Erythroblast (primary cell): ENCODE data around the gene EPHA1.

Experiments used
- GATA1 ChIP-seq: IDR thresholded peaks from 2 replicates; pipeline ENCODE4 v1.6.1; 2011; ENCODE audit warnings: low read depth, mild to moderate bottlenecking, control low read depth, low read length, moderate library complexity
- POLR2A ChIP-seq: IDR thresholded peaks from 2 replicates; pipeline ENCODE4 v1.6.1; 2011; ENCODE audit warnings: mild to moderate bottlenecking, low read length

- no peak for TF ChIP-seq POLR2A
- no peak for TF ChIP-seq GATA1
Observed at GRCh38 chr7:143444785-143445184, 36.1 kb upstream of the EPHA1 start.
